IMR-90 (cell line): ENCODE measurements around the gene JAKMIP1.

ENCODE experiments used
- MAFK ChIP-seq: IDR thresholded peaks from 2 replicates; pipeline ENCODE4 v1.6.1; 2012; ENCODE audit warnings: low read depth, low read length, improper control_type of control experiment
- POLR2A ChIP-seq: IDR thresholded peaks from 2 replicates; pipeline ENCODE4 v1.6.1; 2012; ENCODE audit warnings: mild to moderate bottlenecking, low read depth, low read length
- RCOR1 ChIP-seq: IDR thresholded peaks from 2 replicates; pipeline ENCODE4 v1.6.1; 2012; ENCODE audit warnings: mild to moderate bottlenecking, low read length, improper control_type of control experiment; ENCODE audit not compliant: insufficient replicate concordance
- RFX5 ChIP-seq: IDR thresholded peaks from 2 replicates; pipeline ENCODE4 v1.8.0; 2012; ENCODE audit warnings: low read depth, mild to moderate bottlenecking, low read length, moderate library complexity
- SMC3 ChIP-seq: fragments of 150-350 bp; IDR thresholded peaks from 2 replicates; pipeline ENCODE4 v1.6.1; 2016; ENCODE audit warnings: low read depth, mild to moderate bottlenecking, antibody characterized with exemption, low read length, moderate library complexity
- TF ChIP-seq, protein P1 (sequence below): conservative IDR thresholded peaks from 2 replicates; pipeline ENCODE4 v1.5.1; 2012; ENCODE audit warnings: mild to moderate bottlenecking, low read depth, low read length, improper control_type of control experiment

GRCh38 chr4:6121276-6121850 lies 79.0 kb downstream of the JAKMIP1 start:
- TF ChIP-seq RFX5: no peak
- TF ChIP-seq, protein P1, sequence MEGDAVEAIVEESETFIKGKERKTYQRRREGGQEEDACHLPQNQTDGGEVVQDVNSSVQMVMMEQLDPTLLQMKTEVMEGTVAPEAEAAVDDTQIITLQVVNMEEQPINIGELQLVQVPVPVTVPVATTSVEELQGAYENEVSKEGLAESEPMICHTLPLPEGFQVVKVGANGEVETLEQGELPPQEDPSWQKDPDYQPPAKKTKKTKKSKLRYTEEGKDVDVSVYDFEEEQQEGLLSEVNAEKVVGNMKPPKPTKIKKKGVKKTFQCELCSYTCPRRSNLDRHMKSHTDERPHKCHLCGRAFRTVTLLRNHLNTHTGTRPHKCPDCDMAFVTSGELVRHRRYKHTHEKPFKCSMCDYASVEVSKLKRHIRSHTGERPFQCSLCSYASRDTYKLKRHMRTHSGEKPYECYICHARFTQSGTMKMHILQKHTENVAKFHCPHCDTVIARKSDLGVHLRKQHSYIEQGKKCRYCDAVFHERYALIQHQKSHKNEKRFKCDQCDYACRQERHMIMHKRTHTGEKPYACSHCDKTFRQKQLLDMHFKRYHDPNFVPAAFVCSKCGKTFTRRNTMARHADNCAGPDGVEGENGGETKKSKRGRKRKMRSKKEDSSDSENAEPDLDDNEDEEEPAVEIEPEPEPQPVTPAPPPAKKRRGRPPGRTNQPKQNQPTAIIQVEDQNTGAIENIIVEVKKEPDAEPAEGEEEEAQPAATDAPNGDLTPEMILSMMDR: no peak
- TF ChIP-seq POLR2A: no peak
- no peak for TF ChIP-seq RCOR1
- no peak for TF ChIP-seq MAFK
- no peak for TF ChIP-seq SMC3
